Measurements from ENCODE around the gene NFKBIA. TPM values are rescaled to one million over a fixed set of nuclear protein-coding genes. Genes with fewer than 3 reads are reported as not detected.
A peak's percentile ranks its signal among the peaks of the same experiment; 100 is the strongest.

NFKBIA gene
- total and polyA plus RNA-seq, 4 donors, result 83.0 to 186 (median 111) TPM

DNA sequence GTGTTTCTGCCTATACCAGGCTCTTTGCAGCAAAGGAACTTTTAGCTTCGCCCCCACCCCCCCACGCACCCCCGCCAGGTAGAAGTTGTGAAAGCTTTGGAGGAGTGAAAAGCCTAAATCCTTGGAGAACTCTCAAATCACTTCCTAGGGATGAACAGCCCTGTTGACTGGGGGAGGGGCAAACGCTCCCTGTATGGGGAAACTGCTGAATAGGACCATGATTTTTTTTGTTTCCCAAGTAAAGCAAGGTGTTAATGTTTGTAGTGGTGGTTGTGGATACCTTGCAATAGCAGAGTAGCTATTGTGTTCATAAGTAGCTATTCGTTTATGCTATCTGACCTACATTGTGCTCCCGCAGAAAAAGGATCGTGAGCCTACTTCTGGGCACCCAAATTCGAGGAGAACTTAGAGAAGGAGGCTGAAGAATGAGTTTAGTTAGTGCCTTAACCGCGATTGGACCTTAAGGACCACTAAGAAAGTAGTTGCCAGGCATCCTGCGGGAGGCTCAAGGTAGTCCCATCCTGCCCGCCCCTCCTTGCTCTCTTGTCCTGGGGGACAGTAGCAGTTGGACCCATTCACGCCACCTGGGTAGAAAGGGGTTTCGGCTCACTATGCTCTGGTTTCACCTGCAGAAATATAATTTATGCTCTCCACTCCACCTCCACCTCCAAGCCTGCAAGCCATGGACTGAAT lies 901 bp upstream of the NFKBIA start:
- ATAC-seq (ENCODE audit: low FRiP score) (no peak), DNase-seq (peak in 1 of 2 donors; percentile 58)
- H3K4me1 ChIP-seq (ENCODE audit: control insufficient read depth in 1 of 2, insufficient read depth in 2 of 2, low read length in 2 of 2), result peaks cover 0 to 3% of the 10 kb centered on the region in 2 donors
- H3K9me3 ChIP-seq (ENCODE audit: control insufficient read depth, low read length), result no peaks in the 10 kb centered on the region
- no peaks in the 10 kb centered on the region for H3K27me3 ChIP-seq (ENCODE audit: control insufficient read depth in 1 of 2, insufficient read depth in 2 of 2, low read length in 1 of 2)
- 29 to 31% methylated on average over 14 of the region's 14 CpGs for WGBS, 2 donors
- H3K4me3 ChIP-seq (ENCODE audit: low read length in 2 of 2), result peak overlapping the region; percentile 78 to 94
- intact Hi-C loops (cut with DNase I), result loop anchor here in 1 of 2 donors (5.0 kb wide), 1 partner anchor 283 kb away; the partner anchor contains the start of genes PPP2R3C and PRORP
- H3K27ac ChIP-seq (ENCODE audit: low read depth in 1 of 2, low read length in 2 of 2), result peak overlapping the region; percentile 69 to 93
- H3K36me3 ChIP-seq (ENCODE audit: control insufficient read depth in 1 of 2, insufficient read depth in 2 of 2, low read length in 1 of 2), result peaks cover 5 to 12% of the 10 kb centered on the region in 2 donors

DNA sequence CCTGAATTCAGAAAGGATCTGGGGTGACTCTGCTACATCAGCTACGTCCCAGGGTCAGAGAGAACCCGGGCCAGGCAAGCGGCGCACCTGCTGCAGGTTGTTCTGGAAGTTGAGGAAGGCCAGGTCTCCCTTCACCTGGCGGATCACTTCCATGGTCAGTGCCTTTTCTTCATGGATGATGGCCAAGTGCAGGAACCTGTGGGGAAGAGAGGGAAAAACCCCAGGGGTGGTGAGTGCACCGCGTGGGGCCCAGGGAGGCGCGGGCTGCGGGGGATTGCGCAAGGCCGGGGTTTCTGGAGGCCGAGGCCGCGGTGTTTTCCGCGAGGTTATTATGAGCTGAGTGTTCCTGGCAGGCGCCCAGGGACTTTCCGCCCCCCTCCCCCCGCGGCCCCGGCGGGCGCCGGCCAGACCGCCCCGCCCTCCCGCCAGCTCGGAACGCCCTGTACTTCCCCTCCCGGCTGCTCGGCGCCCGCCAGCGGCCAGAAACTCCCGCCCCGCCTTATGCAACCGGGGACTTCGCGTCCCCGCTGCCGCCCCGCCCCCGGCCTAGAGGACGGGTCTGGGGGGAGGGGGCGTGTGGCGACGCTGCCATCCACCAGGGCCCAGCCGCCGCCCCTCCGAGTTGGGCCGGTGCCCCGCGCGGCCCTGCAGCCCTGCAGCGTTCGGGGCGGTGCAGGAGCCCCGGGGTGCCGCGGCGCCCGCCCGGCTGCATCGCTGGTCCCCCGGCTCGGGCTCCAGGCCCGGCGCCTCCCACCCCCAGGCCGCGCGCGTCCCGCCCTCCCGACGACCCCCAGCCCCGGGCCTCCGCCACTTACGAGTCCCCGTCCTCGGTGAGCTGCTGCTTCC lies 723 bp downstream of the NFKBIA start:
- H3K4me1 ChIP-seq (ENCODE audit: control insufficient read depth in 1 of 2, insufficient read depth in 2 of 2, low read length in 2 of 2), result peaks cover 0 to 4% of the 10 kb centered on the region in 2 donors
- ATAC-seq (ENCODE audit: low FRiP score) (peak; percentile 92), DNase-seq (peak; percentile 98 to 99)
- H3K27me3 ChIP-seq (ENCODE audit: control insufficient read depth in 1 of 2, insufficient read depth in 2 of 2, low read length in 1 of 2), result no peaks in the 10 kb centered on the region
- WGBS, 2 donors, result 0 to 1% methylated on average over 24 to 81 of the region's 81 CpGs
- peaks cover 5 to 12% of the 10 kb centered on the region in 2 donors for H3K36me3 ChIP-seq (ENCODE audit: control insufficient read depth in 1 of 2, insufficient read depth in 2 of 2, low read length in 1 of 2)
- peak overlapping the region; percentile 95 to 99 for H3K27ac ChIP-seq (ENCODE audit: low read depth in 1 of 2, low read length in 2 of 2)
- H3K4me3 ChIP-seq (ENCODE audit: low read length in 2 of 2), result peak overlapping the region; percentile 94 to 97
- no peaks in the 10 kb centered on the region for H3K9me3 ChIP-seq (ENCODE audit: control insufficient read depth, low read length)
- intact Hi-C loops (cut with DNase I), result loop anchor here (2.0 to 5.0 kb wide), 3 partner anchors 62 to 111 kb away; partner anchors contain the start of gene PSMA6 (in 2 of the 2)

DNA sequence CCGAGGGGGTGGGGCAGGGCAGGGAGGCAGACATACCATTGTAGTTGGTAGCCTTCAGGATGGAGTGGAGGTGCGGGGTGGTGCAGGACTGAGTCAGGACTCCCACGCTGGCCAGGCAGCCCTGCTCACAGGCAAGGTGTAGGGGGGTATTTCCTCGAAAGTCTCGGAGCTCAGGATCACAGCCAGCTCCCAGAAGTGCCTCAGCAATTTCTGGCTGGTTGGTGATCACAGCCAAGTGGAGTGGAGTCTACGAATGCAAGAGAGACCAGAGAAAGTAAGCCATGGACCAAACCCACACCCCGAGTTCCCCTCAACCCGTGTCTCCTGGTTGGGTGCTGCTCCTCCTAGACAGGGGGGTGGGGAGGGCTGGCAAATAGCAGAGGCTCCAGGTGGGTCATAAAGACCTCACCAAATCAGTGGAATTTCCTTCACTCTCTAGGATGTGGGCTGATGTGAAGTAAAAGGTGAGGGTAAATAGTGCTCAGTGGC lies 1.4 kb downstream of the NFKBIA start:
- ATAC-seq (ENCODE audit: low FRiP score) (no peak), DNase-seq (peak in 1 of 2 donors; percentile 54)
- H3K4me1 ChIP-seq (ENCODE audit: control insufficient read depth in 1 of 2, insufficient read depth in 2 of 2, low read length in 2 of 2), result peaks cover 0 to 4% of the 10 kb centered on the region in 2 donors
- no peaks in the 10 kb centered on the region for H3K27me3 ChIP-seq (ENCODE audit: control insufficient read depth in 1 of 2, insufficient read depth in 2 of 2, low read length in 1 of 2)
- intact Hi-C loops (cut with DNase I), result loop anchor here (2.0 to 5.0 kb wide), 3 partner anchors 61 to 110 kb away; partner anchors contain the start of gene PSMA6 (in 2 of the 2)
- H3K27ac ChIP-seq (ENCODE audit: low read depth in 1 of 2, low read length in 2 of 2), result peak overlapping the region; percentile 3 to 30
- peaks cover 5 to 12% of the 10 kb centered on the region in 2 donors for H3K36me3 ChIP-seq (ENCODE audit: control insufficient read depth in 1 of 2, insufficient read depth in 2 of 2, low read length in 1 of 2)
- H3K9me3 ChIP-seq (ENCODE audit: control insufficient read depth, low read length), result no peaks in the 10 kb centered on the region
- H3K4me3 ChIP-seq (ENCODE audit: low read length in 2 of 2), result peak overlapping the region; percentile 73 to 77
- 4 to 5% methylated on average over 8 of the region's 8 CpGs for WGBS, 2 donors

- H3K9me3 ChIP-seq (ENCODE audit: control insufficient read depth, low read length), result no peaks in the 10 kb centered on the region
- H3K36me3 ChIP-seq (ENCODE audit: control insufficient read depth in 1 of 2, insufficient read depth in 2 of 2, low read length in 1 of 2), result peaks cover 5 to 12% of the 10 kb centered on the region in 2 donors
- H3K4me1 ChIP-seq (ENCODE audit: control insufficient read depth in 1 of 2, insufficient read depth in 2 of 2, low read length in 2 of 2), result peaks cover 0 to 11% of the 10 kb centered on the region in 2 donors
- DNase-seq (peak in 1 of 2 donors; percentile 73), ATAC-seq (ENCODE audit: low FRiP score) (no peak)
- peak overlapping the region; percentile 73 to 77 for H3K4me3 ChIP-seq (ENCODE audit: low read length in 2 of 2)
- WGBS, 2 donors, result 25 to 29% methylated on average over 14 of the region's 14 CpGs
- H3K27ac ChIP-seq (ENCODE audit: low read depth in 1 of 2, low read length in 2 of 2), result peak overlapping the region; percentile 0 to 34
- no peaks in the 10 kb centered on the region for H3K27me3 ChIP-seq (ENCODE audit: control insufficient read depth in 1 of 2, insufficient read depth in 2 of 2, low read length in 1 of 2)
- intact Hi-C loops (cut with DNase I), result loop anchor here (2.0 to 5.0 kb wide), 3 partner anchors 60 to 110 kb away; partner anchors contain the start of gene PSMA6 (in 2 of the 2)
These were observed 2.0 kb downstream of the NFKBIA start for GRCh38 chr14:35402323-35403113.

GRCh38 chr14:35401422-35402265 lies 2.9 kb downstream of the NFKBIA start:
- H3K4me1 ChIP-seq (ENCODE audit: control insufficient read depth in 1 of 2, insufficient read depth in 2 of 2, low read length in 2 of 2), result peaks cover 0 to 11% of the 10 kb centered on the region in 2 donors

GRCh38 chr14:35400648-35401421 lies 3.7 kb downstream of the NFKBIA start:
- peaks cover 5 to 12% of the 10 kb centered on the region in 2 donors for H3K36me3 ChIP-seq (ENCODE audit: control insufficient read depth in 1 of 2, insufficient read depth in 2 of 2, low read length in 1 of 2)
- H3K27me3 ChIP-seq (ENCODE audit: control insufficient read depth in 1 of 2, insufficient read depth in 2 of 2, low read length in 1 of 2), result no peaks in the 10 kb centered on the region
- 57 to 58% methylated on average over 10 of the region's 10 CpGs for WGBS, 2 donors
- H3K27ac ChIP-seq (ENCODE audit: low read depth in 1 of 2, low read length in 2 of 2), result peak overlapping the region; percentile 36 to 47
- intact Hi-C loops (cut with DNase I), result loop anchor here in 1 of 2 donors (5.0 kb wide), 1 partner anchor 59 kb away; no protein-coding TSS in a partner anchor
- H3K4me3 ChIP-seq (ENCODE audit: low read length in 2 of 2), result peak overlapping the region; percentile 73 to 77
- H3K9me3 ChIP-seq (ENCODE audit: control insufficient read depth, low read length), result no peaks in the 10 kb centered on the region
- ATAC-seq (ENCODE audit: low FRiP score) (no peak), DNase-seq (no peak)
- H3K4me1 ChIP-seq (ENCODE audit: control insufficient read depth in 1 of 2, insufficient read depth in 2 of 2, low read length in 2 of 2), result peaks cover 0 to 11% of the 10 kb centered on the region in 2 donors

More at GRCh38 chr14:35401422-35402265, 2.9 kb downstream of the NFKBIA start:
- peak overlapping the region; percentile 73 to 77 for H3K4me3 ChIP-seq (ENCODE audit: low read length in 2 of 2)
- DNase-seq (peak in 1 of 2 donors; percentile 69), ATAC-seq (ENCODE audit: low FRiP score) (no peak)
- no peaks in the 10 kb centered on the region for H3K27me3 ChIP-seq (ENCODE audit: control insufficient read depth in 1 of 2, insufficient read depth in 2 of 2, low read length in 1 of 2)
- peaks cover 5 to 12% of the 10 kb centered on the region in 2 donors for H3K36me3 ChIP-seq (ENCODE audit: control insufficient read depth in 1 of 2, insufficient read depth in 2 of 2, low read length in 1 of 2)
- peak overlapping the region; percentile 36 to 47 for H3K27ac ChIP-seq (ENCODE audit: low read depth in 1 of 2, low read length in 2 of 2)
- H3K9me3 ChIP-seq (ENCODE audit: control insufficient read depth, low read length), result no peaks in the 10 kb centered on the region
- WGBS, 2 donors, result 29 to 30% methylated on average over 14 of the region's 14 CpGs
- intact Hi-C loops (cut with DNase I), result loop anchor here (2.0 to 5.0 kb wide), 3 partner anchors 59 to 109 kb away; partner anchors contain the start of gene PSMA6 (in 2 of the 2)
